H1 (cell line): ENCODE results near the gene PRICKLE3. TPM values are rescaled to one million over a fixed set of nuclear protein-coding genes. Genes with fewer than 3 reads are reported as not detected.
A peak's percentile ranks its signal among the peaks of the same experiment; 100 is the strongest.

Experiments
- CTCF ChIA-PET: fragments of 300-600 bp; sonication (Branson Sonifier 250); formaldehyde crosslinking; loops from one replicate; lab custom pipeline; 2021; ENCODE audit not compliant: partially characterized antibody; lab: Charles Lee
- POLR2A ChIA-PET: fragments of 300-600 bp; sonication (Branson Sonifier 250); formaldehyde crosslinking; loops from one replicate; lab custom pipeline; 2021; ENCODE audit warnings: inconsistent platforms; ENCODE audit not compliant: partially characterized antibody; lab: Charles Lee
- DNase-seq, 2 experiments: peaks; one replicate each; pipeline versions ENCODE4 v3.0.0 to v3.0.0-alpha.2; 2010 to 2022; ENCODE audit warnings: low spot score in 2 of 2, low read depth in 1 of 2, mixed read lengths in 1 of 2
- FAIRE-seq: peaks from 2 replicates; lab custom pipeline; 2011; peaks lifted over from hg19 to GRCh38; lab: Jason Lieb, UNC
- H2AFZ ChIP-seq: 2 replicates; pipeline ENCODE4 v1.8.1; 2012; ENCODE audit warnings: low read length, inconsistent platforms
- H2AK5ac ChIP-seq: 2 replicates; pipeline ENCODE4 v1.6.1; 2013; ENCODE audit warnings: low read depth, low read length
- H2BK120ac ChIP-seq: replicated peaks from 2 replicates; pipeline ENCODE3; 2013; ENCODE audit warnings: low read depth, low read length, inconsistent platforms
- H2BK12ac ChIP-seq: 2 replicates; pipeline ENCODE4 v1.6.1; 2013; ENCODE audit warnings: low read depth, low read length
- H2BK15ac ChIP-seq: 2 replicates; pipeline ENCODE4 v1.6.1; 2013; ENCODE audit warnings: low read length
- H2BK20ac ChIP-seq: 2 replicates; pipeline ENCODE4 v1.6.1; 2013; ENCODE audit warnings: low read length
- H2BK5ac ChIP-seq: 2 replicates; pipeline ENCODE4 v1.6.1; 2013; ENCODE audit warnings: low read depth, low read length
- H3K14ac ChIP-seq: 2 replicates; pipeline ENCODE4 v1.6.1; 2013; ENCODE audit warnings: inconsistent platforms; ENCODE audit not compliant: insufficient read length
- H3K18ac ChIP-seq: 2 replicates; pipeline ENCODE4 v1.6.1; 2013; ENCODE audit warnings: low read length; ENCODE audit errors: extremely low read depth
- H3K23ac ChIP-seq: 2 replicates; pipeline ENCODE4 v1.6.1; 2013; ENCODE audit warnings: inconsistent platforms; ENCODE audit not compliant: insufficient read length
- H3K23me2 ChIP-seq: 2 replicates; pipeline ENCODE4 v1.6.1; 2013; ENCODE audit warnings: low read depth, low read length
- H3K27ac ChIP-seq: 2 replicates; pipeline ENCODE4 v1.6.1; 2011; ENCODE audit warnings: low read depth, low read length, inconsistent platforms
- H3K27me3 ChIP-seq, 4 experiments: replicated peaks in 1 of 4; 1 replicate in 1 of 4; 2 replicates in 3 of 4; pipeline versions ENCODE4 v1.6.1 to v1.8.1; 2011 to 2013; ENCODE audit warnings: low read length in 3 of 4, mild to moderate bottlenecking in 3 of 4, inconsistent platforms in 2 of 4, mixed read lengths in 2 of 4, moderate library complexity in 1 of 4; ENCODE audit not compliant: control insufficient read depth in 3 of 4, insufficient read depth in 3 of 4; ENCODE audit errors: extremely low read depth in 1 of 4
- H3K36me3 ChIP-seq, 4 experiments: 2 replicates each; pipeline versions ENCODE4 v1.6.1 to v1.8.1; 2011 to 2013; ENCODE audit warnings: mild to moderate bottlenecking in 4 of 4, low read length in 3 of 4, moderate library complexity in 2 of 4, control low read depth in 1 of 4, inconsistent platforms in 1 of 4; ENCODE audit not compliant: insufficient read depth in 4 of 4, control insufficient read depth in 2 of 4
- H3K4ac ChIP-seq: replicated peaks from 2 replicates; pipeline ENCODE3; 2013; ENCODE audit warnings: low read length, low read depth, mixed read lengths, inconsistent platforms; ENCODE audit not compliant: insufficient read length
- H3K4me1 ChIP-seq, 4 experiments: replicated peaks in 1 of 4; 1 replicate in 1 of 4; 2 replicates in 3 of 4; pipeline versions ENCODE4 v1.6.1 to v1.8.1; 2011 to 2013; ENCODE audit warnings: low read length in 3 of 4, inconsistent platforms in 2 of 4, mixed read lengths in 1 of 4; ENCODE audit not compliant: insufficient read depth in 4 of 4, control insufficient read depth in 3 of 4
- H3K4me2 ChIP-seq, 2 experiments: 2 replicates each; pipeline versions ENCODE4 v1.6.1 to v1.8.1; 2011 to 2013; ENCODE audit warnings: low read depth in 2 of 2, low read length in 2 of 2, control low read depth in 1 of 2, inconsistent platforms in 1 of 2, mild to moderate bottlenecking in 1 of 2; ENCODE audit not compliant: insufficient read depth in 1 of 2
- H3K4me3 ChIP-seq, 4 experiments: fragments of 200-600, 300-600 bp in 1 of 4; sonication (generic), shearing (Covaris generic), sonication (Bioruptor Twin) in 1 of 4; 2 replicates each; pipeline versions ENCODE4 v1.5.1 to v1.8.1; 2011 to 2016; ENCODE audit warnings: low read length in 4 of 4, low read depth in 3 of 4, control low read depth in 2 of 4, inconsistent platforms in 2 of 4, mild to moderate bottlenecking in 2 of 4, mixed read lengths in 1 of 4, moderate library complexity in 1 of 4; ENCODE audit not compliant: insufficient read depth in 2 of 4; ENCODE audit errors: extremely low read depth in 1 of 4
- H3K56ac ChIP-seq: replicated peaks from 2 replicates; pipeline ENCODE3; 2013; ENCODE audit warnings: low read depth, mild to moderate bottlenecking, mixed read lengths, low read length, inconsistent platforms; ENCODE audit not compliant: insufficient read length
- H3K79me1 ChIP-seq: 2 replicates; pipeline ENCODE4 v1.6.1; 2013; ENCODE audit warnings: low read depth, low read length, control low read depth
- H3K79me2 ChIP-seq, 2 experiments: 2 replicates each; pipeline versions ENCODE4 v1.6.1 to v1.8.1; 2012 to 2013; ENCODE audit warnings: low read length in 2 of 2, mild to moderate bottlenecking in 2 of 2, inconsistent platforms in 1 of 2; ENCODE audit not compliant: insufficient read depth in 2 of 2, control insufficient read depth in 1 of 2
- H3K9ac ChIP-seq, 4 experiments: replicated peaks in 1 of 4; 1 replicate in 1 of 4; 2 replicates in 3 of 4; pipeline versions ENCODE4 v1.6.1 to v1.8.1; 2011 to 2013; ENCODE audit warnings: low read depth in 3 of 4, low read length in 3 of 4, control low read depth in 2 of 4, mild to moderate bottlenecking in 2 of 4, moderate library complexity in 2 of 4, inconsistent platforms in 1 of 4; ENCODE audit errors: extremely low read depth in 1 of 4
- H3K9me3 ChIP-seq, 2 experiments: 2 replicates each; pipeline versions ENCODE4 v1.6.1 to v1.8.1; 2012 to 2013; ENCODE audit warnings: mild to moderate bottlenecking in 2 of 2, moderate library complexity in 2 of 2, control low read depth in 1 of 2, inconsistent platforms in 1 of 2, low read depth in 1 of 2, low read length in 1 of 2, mixed read lengths in 1 of 2; ENCODE audit not compliant: insufficient read depth in 2 of 2
- H4K20me1 ChIP-seq, 2 experiments: replicated peaks in 1 of 2; 2 replicates each; pipeline versions ENCODE3 to v1.8.1; 2011 to 2013; ENCODE audit warnings: inconsistent platforms in 2 of 2, low read length in 2 of 2, mild to moderate bottlenecking in 1 of 2; ENCODE audit not compliant: insufficient read depth in 2 of 2, control insufficient read depth in 1 of 2
- H4K5ac ChIP-seq: 2 replicates; pipeline ENCODE4 v1.6.1; 2013; ENCODE audit warnings: low read length, low read depth, mixed read lengths, inconsistent platforms; ENCODE audit not compliant: insufficient read length
- H4K8ac ChIP-seq: 2 replicates; pipeline ENCODE4 v1.8.0; 2013; ENCODE audit warnings: mild to moderate bottlenecking, moderate library complexity, low read length, inconsistent platforms; ENCODE audit not compliant: insufficient read depth; ENCODE audit errors: extremely low read depth
- H4K91ac ChIP-seq: replicated peaks from 2 replicates; pipeline ENCODE3; 2013; ENCODE audit warnings: low read length, mixed read lengths, inconsistent platforms; ENCODE audit not compliant: insufficient read length
- KDM4A ChIP-seq: IDR thresholded peaks from one replicate; pipeline ENCODE4 v1.7.1; 2012; ENCODE audit warnings: low read depth, mild to moderate bottlenecking, moderate library complexity, low read length, inconsistent platforms; ENCODE audit not compliant: severe bottlenecking
- KDM5A ChIP-seq: fragments of 200-600 bp; IDR thresholded peaks from 2 replicates; pipeline ENCODE4 v1.7.1; 2012; ENCODE audit warnings: mild to moderate bottlenecking, low read length, inconsistent platforms, mixed read lengths
- WGBS, 2 experiments: shearing (Covaris generic) in 1 of 2; methylation state at CpG; one replicate each; pipeline versions ENCODE4 v1.1.6 to v1.1.7; 2013 to 2015; ENCODE audit warnings: low lambda C conversion rate in 2 of 2, mixed read lengths in 2 of 2, inconsistent platforms in 1 of 2, low coverage in 1 of 2, missing lambda C conversion rate in 1 of 2; ENCODE audit not compliant: insufficient replicate concordance in 2 of 2, insufficient coverage in 1 of 2, insufficient read length in 1 of 2; ENCODE audit errors: extremely low coverage in 1 of 2, missing lambda C conversion rate in 1 of 2; 5-methylcytosine and 5-hydroxymethylcytosine counted together
- long read RNA-seq, 2 experiments: library from RNA in 1 of 2; library from capped mRNA in 1 of 2; stranded (forward); transcript quantifications; one replicate each; pipeline ENCODE4 v2.0.0, GENCODE V29; 2021; ENCODE audit warnings: inconsistent platforms in 1 of 2
- polyA minus RNA-seq, 3 experiments: library from RNA; depleted of rRNA, polyadenylated mRNA; stranded (reverse); fragments of >200 nt; gene quantifications; 1 replicate in 2 of 3; 2 replicates in 1 of 3; pipeline ENCODE4 v1.2.3, GENCODE V29; 2011
- polyA plus RNA-seq, 7 experiments: library from polyadenylated mRNA; depleted of rRNA in 3 of 7; stranded (reverse) in 5 of 7; unstranded in 2 of 7; fragments of >200 nt in 5 of 7; fragments of 200-250 nt in 2 of 7; gene quantifications; 1 replicate in 5 of 7; 2 replicates in 1 of 7; 4 replicates in 1 of 7; pipeline versions ENCODE4 v1.2.1 to v1.2.3, GENCODE V29; 2011 to 2013; ENCODE audit warnings: missing spikeins in 2 of 7, mixed read lengths in 2 of 7
- total RNA-seq: library from RNA; stranded (reverse); fragmentation: NEBNext Ultra II Directional; extraction: Animal tissue kit (Norgen Biotek cat#: 25700); gene quantifications from 2 replicates; pipeline ENCODE4 v1.2.1, GENCODE V29; 2021
- TF ChIP-seq, protein P1 (sequence below): IDR thresholded peaks from 2 replicates; pipeline ENCODE4 v1.6.1; 2011; ENCODE audit warnings: low read length, improper control_type of control experiment

Gene PRICKLE3, protein sequence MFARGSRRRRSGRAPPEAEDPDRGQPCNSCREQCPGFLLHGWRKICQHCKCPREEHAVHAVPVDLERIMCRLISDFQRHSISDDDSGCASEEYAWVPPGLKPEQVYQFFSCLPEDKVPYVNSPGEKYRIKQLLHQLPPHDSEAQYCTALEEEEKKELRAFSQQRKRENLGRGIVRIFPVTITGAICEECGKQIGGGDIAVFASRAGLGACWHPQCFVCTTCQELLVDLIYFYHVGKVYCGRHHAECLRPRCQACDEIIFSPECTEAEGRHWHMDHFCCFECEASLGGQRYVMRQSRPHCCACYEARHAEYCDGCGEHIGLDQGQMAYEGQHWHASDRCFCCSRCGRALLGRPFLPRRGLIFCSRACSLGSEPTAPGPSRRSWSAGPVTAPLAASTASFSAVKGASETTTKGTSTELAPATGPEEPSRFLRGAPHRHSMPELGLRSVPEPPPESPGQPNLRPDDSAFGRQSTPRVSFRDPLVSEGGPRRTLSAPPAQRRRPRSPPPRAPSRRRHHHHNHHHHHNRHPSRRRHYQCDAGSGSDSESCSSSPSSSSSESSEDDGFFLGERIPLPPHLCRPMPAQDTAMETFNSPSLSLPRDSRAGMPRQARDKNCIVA
- 8.4 and 10.6 TPM in 2 replicates for total RNA-seq
- polyA plus RNA-seq (2011; rRNA removed) = 9.1 and 15.1 TPM in 2 replicates
- 5.4 TPM for polyA plus RNA-seq (2011; cell fraction: cytosol; rRNA removed)
- polyA plus RNA-seq (2011; cell fraction: nucleus; rRNA removed) = 16.0 TPM
- polyA plus RNA-seq (2012, experiment 1 of 2) = 9.0 to 13.6 TPM (median 12.4 TPM) in 4 replicates
- polyA plus RNA-seq (2012, experiment 2 of 2) = 12.3 TPM
- 5.5 TPM for polyA plus RNA-seq (2013, experiment 1 of 2)
- polyA plus RNA-seq (2013, experiment 2 of 2) = 5.2 TPM
- 5.5 and 6.8 TPM in 2 replicates for polyA minus RNA-seq (2011; rRNA and poly(A)+ RNA removed)
- polyA minus RNA-seq (2011; cell fraction: cytosol; rRNA and poly(A)+ RNA removed) = 8.3 TPM
- 11.0 TPM for polyA minus RNA-seq (2011; cell fraction: nucleus; rRNA and poly(A)+ RNA removed)
- long read RNA-seq, experiment 1, partial matches to known transcripts = 2 of 4 reads
- long read RNA-seq, experiment 1, other reads (novel, unspliced or antisense) = 1 of 4 reads
- long read RNA-seq, experiment 2, partial matches to known transcripts = 0 of 1 reads
- long read RNA-seq, experiment 2, other reads (novel, unspliced or antisense) = 1 of 1 reads

DNA sequence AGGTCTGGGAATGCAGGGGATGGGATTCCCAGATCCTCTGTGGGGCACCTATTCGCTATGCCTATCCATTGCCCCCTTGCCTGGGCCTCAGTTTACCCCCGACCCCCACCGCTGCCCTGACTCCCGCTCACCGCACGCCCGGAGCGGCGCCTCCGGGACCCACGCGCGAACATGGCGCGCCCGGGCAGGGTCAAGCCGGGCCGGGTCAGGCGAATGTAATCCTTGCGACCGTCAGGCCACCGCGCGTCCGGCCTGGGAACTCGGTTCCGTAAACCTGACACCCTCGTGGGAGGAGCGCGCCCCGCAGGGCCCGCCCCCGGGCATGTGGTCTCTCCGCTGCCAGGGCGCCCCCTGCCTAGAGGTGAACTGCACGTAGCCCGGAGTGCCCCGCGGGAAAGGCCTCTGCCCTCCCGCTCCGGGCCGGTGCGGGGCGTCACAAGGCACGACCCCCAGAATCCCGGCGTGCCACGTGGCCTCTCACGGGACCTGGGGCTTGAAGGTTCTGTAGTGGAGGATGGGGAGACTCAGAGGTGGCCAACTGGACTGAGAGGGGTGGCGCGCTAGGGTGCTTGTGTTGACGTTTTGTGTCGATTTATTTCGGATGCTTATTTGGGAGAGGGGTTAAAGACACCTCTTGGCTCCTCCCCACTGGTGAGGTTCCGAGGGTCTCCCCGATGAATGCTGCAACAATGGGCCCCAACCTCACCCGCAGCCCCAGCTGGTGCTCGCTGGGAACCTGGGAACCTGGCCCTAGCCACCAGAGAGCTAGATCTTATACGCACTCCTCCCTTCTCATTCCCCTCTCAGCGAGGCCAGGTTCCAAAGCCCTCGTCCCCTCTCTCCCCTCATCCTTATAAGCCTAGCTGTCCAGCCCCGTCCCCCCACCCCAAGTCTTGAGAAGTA is at the start of gene PRICKLE3:
TSS of gene PRICKLE3 (minus strand) at position 249 of the 903 bp plus-strand sequence. CDS start at position 173, 76 bp downstream.
- Histone ChIP-seq H3K23ac (no peak within 1 kb of the TSS), H4K20me1 (peaks cover 0 to 2% of the 10 kb centered on the region in 2 experiments), H3K4me2 (peak within 1 kb of the TSS; percentile 68 to 74), H4K5ac (no peak within 1 kb of the TSS), H3K14ac (no peak within 1 kb of the TSS), H2BK15ac (no peak within 1 kb of the TSS), H2BK5ac (no peak within 1 kb of the TSS; the same call in 1 of the 2 replicates), H2AK5ac (no peak within 1 kb of the TSS), H3K79me2 (no peaks in the 10 kb centered on the region), H3K27ac (peak within 1 kb of the TSS; percentile 32; the same call in 1 of the 2 replicates), H3K23me2 (peaks cover 7% of the 10 kb centered on the region; the same call in 1 of the 2 replicates), H4K8ac (no peak within 1 kb of the TSS), H2AFZ (no peak within 1 kb of the TSS), H3K36me3 (peaks cover 0 to 5% (median 2%) of the 10 kb centered on the region in 4 experiments; a peak in 3 of 8 replicates), H3K27me3 (no peaks in the 10 kb centered on the region), H3K18ac (no peak within 1 kb of the TSS; the same call in 1 of the 2 replicates), H2BK20ac (no peak within 1 kb of the TSS), H3K79me1 (no peaks in the 10 kb centered on the region), H3K9ac (peak within 1 kb of the TSS in 1 of 4 experiments; percentile 22; a peak in 1 of 7 replicates), H3K9me3 (no peaks in the 10 kb centered on the region), H2BK120ac (no peak within 1 kb of the TSS), H4K91ac (peak within 1 kb of the TSS; percentile 73), H3K4me3 (peak within 1 kb of the TSS; percentile 53 to 75 (median 63)), H2BK12ac (no peak within 1 kb of the TSS), H3K4ac (no peak within 1 kb of the TSS), H3K56ac (no peak within 1 kb of the TSS), H3K4me1 (peaks cover 0 to 6% (median 5%) of the 10 kb centered on the region in 4 experiments; a peak in 3 of 7 replicates)
- ChIA-PET POLR2A (no interaction called here), CTCF (interaction anchor here (0.7 kb wide), 1 partner anchor 64 kb away, joined by 3 read pairs; no protein-coding TSS in a partner anchor)
- DNase-seq (peak in 1 of 2 experiments; percentile 84), FAIRE-seq (no peak)
- 2% methylated on average over 9 of the region's 62 CpGs; no CpG with 5 or more reads in 1 of the 2 experiments for WGBS, 2 experiments
- TF ChIP-seq KDM5A (no peak), KDM4A (peak; percentile 39)
- TF ChIP-seq, protein P1, sequence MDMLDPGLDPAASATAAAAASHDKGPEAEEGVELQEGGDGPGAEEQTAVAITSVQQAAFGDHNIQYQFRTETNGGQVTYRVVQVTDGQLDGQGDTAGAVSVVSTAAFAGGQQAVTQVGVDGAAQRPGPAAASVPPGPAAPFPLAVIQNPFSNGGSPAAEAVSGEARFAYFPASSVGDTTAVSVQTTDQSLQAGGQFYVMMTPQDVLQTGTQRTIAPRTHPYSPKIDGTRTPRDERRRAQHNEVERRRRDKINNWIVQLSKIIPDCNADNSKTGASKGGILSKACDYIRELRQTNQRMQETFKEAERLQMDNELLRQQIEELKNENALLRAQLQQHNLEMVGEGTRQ = peak; percentile 35; the same call in 1 of the 2 replicates
